ENCODE results near the gene MTRF1L.
A peak's percentile ranks its signal among the peaks of the same experiment; 100 is the strongest.
"Not testable (repeated sequence)": the region's sequence is repeated elsewhere in the genome, so short reads cannot be mapped to it uniquely, and the experiment has no call there.

MTRF1L gene

GRCh38 chr6:152969688-152970418, 32.7 kb downstream of the MTRF1L start:
- TF ChIP-seq CTCF (IDR thresholded peaks at IDR 0.05; ENCODE audit: low read depth, low read length): no peak
- DNase-seq (ENCODE audit: extremely low read depth, low read depth): no peak

- not testable (repeated sequence) for DNase-seq (ENCODE audit: extremely low read depth, low read depth)
These were observed 36.2 kb downstream of the MTRF1L start for GRCh38 chr6:152966168-152966894.

GRCh38 chr6:152959333-152959732, 43.2 kb downstream of the MTRF1L start:
- no peak for TF ChIP-seq CTCF (IDR thresholded peaks at IDR 0.05; ENCODE audit: low read depth, low read length)
- DNase-seq (ENCODE audit: extremely low read depth, low read depth): no peak

- DNase-seq (ENCODE audit: extremely low read depth, low read depth): no peak
- no peak for TF ChIP-seq CTCF (IDR thresholded peaks at IDR 0.05; ENCODE audit: low read depth, low read length)
These were observed 44.7 kb downstream of the MTRF1L start for GRCh38 chr6:152957796-152958195.

- no peak for DNase-seq (ENCODE audit: extremely low read depth, low read depth)
- TF ChIP-seq CTCF (IDR thresholded peaks at IDR 0.05; ENCODE audit: low read depth, low read length): no peak
These were observed 48.1 kb downstream of the MTRF1L start for GRCh38 chr6:152954443-152954842.

- peak; percentile 57 for TF ChIP-seq CTCF (IDR thresholded peaks at IDR 0.05; ENCODE audit: low read depth, low read length)
- DNase-seq (ENCODE audit: extremely low read depth, low read depth): no peak
These were observed 49.5 kb downstream of the MTRF1L start for GRCh38 chr6:152952866-152953509.

- TF ChIP-seq CTCF (IDR thresholded peaks at IDR 0.05; ENCODE audit: low read depth, low read length): no peak
- DNase-seq (ENCODE audit: extremely low read depth, low read depth): no peak
These were observed 50.5 kb downstream of the MTRF1L start for GRCh38 chr6:152952045-152952444.

All from AG09319 (cell line).